AG09319 (cell line): ENCODE measurements around the gene MYRFL.

Experiments used
- DNase-seq: peaks from one replicate; pipeline ENCODE4 v3.0.0-alpha.2; 2010; ENCODE audit warnings: low read depth; ENCODE audit errors: extremely low read depth
- CTCF ChIP-seq: IDR thresholded peaks from 2 replicates; pipeline ENCODE4 v1.5.1; 2011; ENCODE audit warnings: low read depth, mild to moderate bottlenecking, inconsistent platforms, low read length, moderate library complexity

The MYRFL gene

GRCh38 chr12:69966839-69967238, 141.8 kb downstream of the MYRFL start:
- TF ChIP-seq CTCF, result no peak
- DNase-seq, result no peak

- TF ChIP-seq CTCF, result no peak
- no peak for DNase-seq
Observed at GRCh38 chr12:69969011-69969410, 144.0 kb downstream of the MYRFL start.

- TF ChIP-seq CTCF, result no peak
- no peak for DNase-seq
Observed at GRCh38 chr12:69972136-69972535, 147.1 kb downstream of the MYRFL start.

- DNase-seq, result no peak
- TF ChIP-seq CTCF, result no peak
Observed at GRCh38 chr12:69978020-69978419, 153.0 kb downstream of the MYRFL start.

GRCh38 chr12:69981881-69982475, 157.0 kb downstream of the MYRFL start:
- TF ChIP-seq CTCF, result no peak
- peak; percentile 4 for DNase-seq

GRCh38 chr12:69984241-69984640, 159.2 kb downstream of the MYRFL start:
- no peak for DNase-seq
- TF ChIP-seq CTCF, result no peak

GRCh38 chr12:69985656-69986055, 160.6 kb downstream of the MYRFL start:
- no peak for DNase-seq
- TF ChIP-seq CTCF, result no peak
